ENCODE data around the gene WDCP. TPM values are rescaled to one million over a fixed set of nuclear protein-coding genes. Genes with fewer than 3 reads are reported as not detected.

Gene WDCP
- total and polyA plus RNA-seq, 10 of the 15 experiments (the other 5 are each of a cell fraction or from before 2014, with no cell fraction given): 5.5 to 21.3 (median 13.2) TPM

GRCh38 chr2:24048769-24049484 is 1.7 kb upstream of the WDCP start:
- H3K4me2 ChIP-seq (ENCODE audit: control insufficient read depth, insufficient read depth): peak overlapping the region; percentile 90
- H3K4me1 ChIP-seq (ENCODE audit: control insufficient read depth, insufficient read depth, low read length): peaks cover 11% of the 10 kb centered on the region
- intact Hi-C loops (cut with micrococcal nuclease; ENCODE audit: unreplicated experiment): loop anchor here (5.0 kb wide), 1 partner anchor 122 kb away; the partner anchor contains the start of gene ATAD2B
- 3% methylated on average over 23 of the region's 23 CpGs for WGBS (ENCODE audit: insufficient coverage, insufficient replicate concordance, low lambda C conversion rate, missing lambda C conversion rate)
- FAIRE-seq (no peak), ATAC-seq (no peak), DNase-seq (ENCODE audit: low read depth, low spot score) (no peak)
- H4K20me1 ChIP-seq (ENCODE audit: control insufficient read depth, insufficient read depth): no peaks in the 10 kb centered on the region
- H3K27ac ChIP-seq (ENCODE audit: control insufficient read depth, insufficient read depth): no peak overlapping the region
- TF ChIP-seq MTA3 (IDR thresholded peaks at IDR 0.05; ENCODE audit: borderline replicate concordance, low read length) (no peak), KLF5 (IDR thresholded peaks at IDR 0.05; ENCODE audit: partially characterized antibody) (no peak), SUPT20H (IDR thresholded peaks at IDR 0.05; ENCODE audit: borderline replicate concordance, control insufficient read depth, low read depth, low read length) (no peak), BCL11A (IDR thresholded peaks at IDR 0.05; ENCODE audit: low read depth, low read length) (no peak), SKIL (IDR thresholded peaks at IDR 0.05; ENCODE audit: low read depth, poor library complexity, severe bottlenecking) (no peak), IKZF2 (IDR thresholded peaks at IDR 0.05) (no peak), USF2 (IDR thresholded peaks at IDR 0.05; ENCODE audit: borderline replicate concordance, low read depth, low read length) (no peak), RAD51 (IDR thresholded peaks at IDR 0.05) (no peak), NFYB (IDR thresholded peaks at IDR 0.05; ENCODE audit: insufficient read depth, low read depth, low read length) (no peak), HDAC6 (IDR thresholded peaks at IDR 0.05; ENCODE audit: unreplicated experiment) (no peak), TBL1XR1 (IDR thresholded peaks at IDR 0.05; ENCODE audit: low read depth, low read length) (no peak), GATAD2B (conservative IDR thresholded peaks at IDR 0.05; ENCODE audit: low read depth) (no peak)
- in situ Hi-C loops (cut with MboI): no loop called here
- H3K27me3 ChIP-seq (replicated peaks in 1 of 2; ENCODE audit: control insufficient read depth in 2 of 2, insufficient read depth in 2 of 2, low read length in 1 of 2): peaks cover 0 to 5% of the 10 kb centered on the region in 2 experiments; a peak in 3 of 4 replicates
- peak overlapping the region; percentile 54 for H3K4me3 ChIP-seq
- CTCF ChIA-PET: interaction anchor here (0.6 to 3.7 kb wide), 5 partner anchors 11 to 256 kb away, joined by 3 to 26 read pairs (median 3); partner anchors contain the start of genes ATAD2B and TP53I3
- RAD21 ChIA-PET (ENCODE audit: unreplicated experiment): interaction anchor here (0.8 to 1.2 kb wide), 3 partner anchors 14 to 123 kb away, joined by 3 to 7 read pairs (median 3); partner anchors contain the start of gene ATAD2B
- SMC1A ChIA-PET (ENCODE audit: uncharacterized antibody, unreplicated experiment): interaction anchor here (0.7 kb wide), 1 partner anchor 49 kb away, joined by 3 read pairs; no protein-coding TSS in a partner anchor
- BruUV-seq (replicated peaks): no TSS peak
- H3K9ac ChIP-seq (ENCODE audit: control insufficient read depth, insufficient read depth, low read length): peak overlapping the region; percentile 32; the same call in 1 of the 2 replicates
- POLR2A ChIA-PET: interaction anchor here (0.6 to 1.0 kb wide), 4 partner anchors 28 to 935 kb away, joined by 3 to 4 read pairs (median 3); no protein-coding TSS in a partner anchor
- no peaks in the 10 kb centered on the region for H3K36me3 ChIP-seq (ENCODE audit: control insufficient read depth in 2 of 2, insufficient read depth in 2 of 2, low read length in 1 of 2)
- H2AFZ ChIP-seq (ENCODE audit: control insufficient read depth, low read depth, low read length): peak overlapping the region; percentile 75
- H3K79me2 ChIP-seq (ENCODE audit: control insufficient read depth, insufficient read depth, low read length): peaks cover 7% of the 10 kb centered on the region
- no peaks in the 10 kb centered on the region for H3K9me3 ChIP-seq (replicated peaks; ENCODE audit: control insufficient read depth, insufficient read depth, low read length)

All from GM12878 (cell line).